GM23338 (cell line): Measurements from ENCODE around the gene EPS8L1. TPM values are rescaled to one million over a fixed set of nuclear protein-coding genes. Genes with fewer than 3 reads are reported as not detected.

Experiments
- ATAC-seq: fragments of 200-7000 bp; cut with Tn5 transposase; 3 replicates; pipeline ENCODE4 v1.9.1; 2020
- DNase-seq: peaks from one replicate; pipeline ENCODE4 v3.0.0-alpha.2; 2015; ENCODE audit warnings: low spot score
- H2AFZ ChIP-seq: fragments of 200-600 bp; sonication (generic); 2 replicates; pipeline ENCODE4 v1.8.0; 2016; ENCODE audit warnings: antibody characterized with exemption, mild to moderate bottlenecking, moderate library complexity
- H3F3A ChIP-seq: fragments of 200-600 bp; sonication (generic); replicated peaks from 2 replicates; pipeline ENCODE4 v1.8.0; 2017; ENCODE audit warnings: antibody characterized with exemption, mixed run types, low read depth
- H3K27ac ChIP-seq: fragments of 200-600 bp; sonication (generic); 2 replicates; pipeline ENCODE4 v1.6.1; 2016; ENCODE audit warnings: low read depth
- H3K27me3 ChIP-seq: fragments of 200-600 bp; sonication (generic); 2 replicates; pipeline ENCODE4 v1.8.0; 2016; ENCODE audit warnings: mild to moderate bottlenecking, mixed run types, moderate library complexity; ENCODE audit not compliant: insufficient read depth
- H3K36me3 ChIP-seq: fragments of 200-600 bp; sonication (generic); 2 replicates; pipeline ENCODE4 v1.8.0; 2016; ENCODE audit warnings: mild to moderate bottlenecking; ENCODE audit not compliant: insufficient read depth
- H3K4me1 ChIP-seq: fragments of 200-600 bp; sonication (generic); 2 replicates; pipeline ENCODE4 v1.8.0; 2016; ENCODE audit warnings: mild to moderate bottlenecking, moderate library complexity; ENCODE audit not compliant: insufficient read depth
- H3K4me2 ChIP-seq: fragments of 200-600 bp; sonication (generic); 2 replicates; pipeline ENCODE4 v1.7.1; 2017; ENCODE audit warnings: mixed run types
- H3K4me3 ChIP-seq: fragments of 200-600 bp; sonication (generic); 2 replicates; pipeline ENCODE4 v1.6.1; 2016; ENCODE audit warnings: mixed run types
- H3K79me2 ChIP-seq: fragments of 200-600 bp; sonication (generic); replicated peaks from 2 replicates; pipeline ENCODE4 v1.8.0; 2017; ENCODE audit warnings: mild to moderate bottlenecking; ENCODE audit not compliant: insufficient read depth
- H3K9me2 ChIP-seq: fragments of 200-600 bp; sonication (generic); 2 replicates; pipeline ENCODE4 v1.8.0; 2017; ENCODE audit not compliant: insufficient read depth
- H4K20me1 ChIP-seq: fragments of 200-600 bp; sonication (generic); replicated peaks from 2 replicates; pipeline ENCODE4 v1.8.0; 2017; ENCODE audit warnings: mild to moderate bottlenecking; ENCODE audit not compliant: insufficient read depth
- H3K27ac Mint-ChIP-seq: 2 replicates; pipeline ENCODE4 v1.8.0; 2020; ENCODE audit warnings: inconsistent platforms, mild to moderate bottlenecking, moderate library complexity, mixed read lengths
- H3K27me3 Mint-ChIP-seq: 3 replicates; pipeline ENCODE4 v1.8.0; 2022; ENCODE audit warnings: low read depth, mild to moderate bottlenecking, moderate library complexity, mixed read lengths, inconsistent platforms; ENCODE audit not compliant: insufficient read depth, poor library complexity
- H3K36me3 Mint-ChIP-seq: 3 replicates; pipeline ENCODE4 v1.8.0; 2021; ENCODE audit warnings: low read depth, mild to moderate bottlenecking, inconsistent platforms, moderate library complexity, mixed read lengths
- H3K4me1 Mint-ChIP-seq: 3 replicates; pipeline ENCODE4 v1.8.0; 2020; ENCODE audit warnings: mild to moderate bottlenecking, inconsistent platforms, mixed read lengths
- H3K4me3 Mint-ChIP-seq: 3 replicates; pipeline ENCODE4 v1.8.0; 2021; ENCODE audit warnings: moderate library complexity, mild to moderate bottlenecking, inconsistent platforms, mixed read lengths
- H3K9me3 Mint-ChIP-seq: 3 replicates; pipeline ENCODE4 v1.8.0; 2020; ENCODE audit warnings: moderate library complexity, mild to moderate bottlenecking, inconsistent platforms, mixed read lengths
- CREB1 ChIP-seq: fragments of 250-450 bp; sonication (Bioruptor Pico); IDR thresholded peaks from 2 replicates; pipeline ENCODE4 v1.5.0; 2020; ENCODE audit warnings: low read depth, mild to moderate bottlenecking, moderate library complexity
- STAT1 ChIP-seq: IDR thresholded peaks from one replicate; pipeline ENCODE4 v1.6.1; 2016; ENCODE audit warnings: antibody characterized with exemption; ENCODE audit not compliant: unreplicated experiment
- ZNF114 ChIP-seq: fragments of 250-450 bp; sonication (Bioruptor Pico); IDR thresholded peaks from 2 replicates; pipeline ENCODE4 v1.5.0; 2020; ENCODE audit warnings: mild to moderate bottlenecking, moderate library complexity
- ZNF462 ChIP-seq: fragments of 250-450 bp; sonication (Bioruptor Pico); IDR thresholded peaks from 2 replicates; pipeline ENCODE4 v1.5.0; 2020; ENCODE audit warnings: mild to moderate bottlenecking, moderate library complexity
- polyA plus RNA-seq: library from polyadenylated mRNA; unstranded; fragments of >200 nt; fragmentation: Nextera tagmentation; extraction: Ambion mirVana; gene quantifications from 2 replicates; pipeline ENCODE4 v1.2.1, GENCODE V29; 2016
- total RNA-seq: library from RNA; depleted of rRNA; stranded (reverse); fragments of >200 nt; shearing (Covaris generic); gene quantifications from 2 replicates; pipeline ENCODE4 v1.2.3, GENCODE V29; 2014

The EPS8L1 gene
- total and polyA plus RNA-seq, 2 experiments from 2014 or later = 47.5 to 51.2 TPM

DNA sequence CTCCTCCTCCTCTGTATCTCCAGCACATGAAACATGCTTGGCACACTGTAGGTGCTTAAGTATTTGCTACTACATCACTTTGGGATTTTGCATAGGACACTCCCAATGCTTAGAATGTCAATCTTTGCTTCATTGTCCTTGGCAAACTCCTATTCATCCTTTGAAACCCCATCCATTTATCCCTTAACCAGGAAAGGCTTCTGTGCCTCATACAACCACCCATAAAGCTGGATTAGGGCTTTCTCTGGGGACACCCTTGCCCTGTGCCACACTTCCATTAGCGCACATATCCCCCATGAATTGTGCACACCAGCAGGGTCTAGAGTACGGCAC, 5.8 kb upstream of the EPS8L1 start:
- no peaks in the 10 kb centered on the region; the same call in 2 of the 3 replicates for H3K36me3 Mint-ChIP-seq
- no peaks in the 10 kb centered on the region for H3K9me2 ChIP-seq
- H3F3A ChIP-seq = peaks cover 5% of the 10 kb centered on the region; the same call in 1 of the 2 replicates
- no peak overlapping the region; the same call in 1 of the 2 replicates for H2AFZ ChIP-seq
- no peaks in the 10 kb centered on the region; the same call in 1 of the 2 replicates for H3K4me1 ChIP-seq
- H3K27ac ChIP-seq = no peak overlapping the region
- H3K4me3 ChIP-seq = peak overlapping the region; percentile 70
- H3K4me1 Mint-ChIP-seq = peaks cover 32% of the 10 kb centered on the region
- no peaks in the 10 kb centered on the region for H3K36me3 ChIP-seq
- peaks cover 3% of the 10 kb centered on the region; the same call in 1 of the 3 replicates for H3K9me3 Mint-ChIP-seq
- no peaks in the 10 kb centered on the region for H3K79me2 ChIP-seq
- peaks cover 62% of the 10 kb centered on the region for H3K27me3 Mint-ChIP-seq
- no peak for ATAC-seq
- DNase-seq = no peak
- no peak for TF ChIP-seq ZNF114
- H3K27ac Mint-ChIP-seq = no peak overlapping the region
- peaks cover 91% of the 10 kb centered on the region for H3K27me3 ChIP-seq
- no peaks in the 10 kb centered on the region for H4K20me1 ChIP-seq
- H3K4me3 Mint-ChIP-seq = peak overlapping the region; percentile 81
- H3K4me2 ChIP-seq = peak overlapping the region; percentile 78

DNA sequence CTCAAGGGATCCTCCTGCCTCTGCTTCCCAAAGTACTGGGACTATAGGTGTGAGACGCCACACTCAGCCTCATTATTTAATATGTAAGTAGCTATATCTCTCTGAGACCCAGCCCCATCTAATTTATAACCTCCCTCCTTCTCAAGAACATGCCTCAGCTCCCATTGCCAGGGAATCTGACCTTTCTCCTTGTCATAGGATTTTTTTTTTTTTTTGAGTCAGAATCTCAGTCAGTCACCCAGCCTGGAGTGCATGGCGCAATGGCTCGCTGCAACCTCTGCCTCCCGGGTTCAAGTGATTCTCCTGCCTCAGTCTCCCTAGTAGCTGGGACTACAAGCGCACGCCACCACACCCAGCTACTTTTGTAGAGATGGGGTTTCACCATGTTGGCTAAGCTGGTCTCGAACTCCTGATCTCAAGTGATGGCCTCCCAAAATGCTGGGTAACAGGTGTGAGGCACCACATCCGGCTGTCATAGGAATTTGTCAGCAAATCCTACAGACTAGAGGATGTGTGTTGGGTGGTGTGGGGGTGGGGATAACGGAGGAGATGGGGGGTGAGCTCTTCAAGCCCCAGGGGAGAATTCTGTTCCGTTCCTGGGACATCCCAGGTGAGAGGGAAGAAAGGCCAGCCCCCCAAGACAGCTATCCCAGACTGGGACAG, 5.1 kb upstream of the EPS8L1 start:
- peaks cover 67% of the 10 kb centered on the region for H3K27me3 Mint-ChIP-seq
- no peaks in the 10 kb centered on the region; the same call in 2 of the 3 replicates for H3K36me3 Mint-ChIP-seq
- H3K4me1 ChIP-seq = peaks cover 7% of the 10 kb centered on the region; the same call in 1 of the 2 replicates
- H3K27ac ChIP-seq = no peak overlapping the region
- DNase-seq (no peak), ATAC-seq (no peak)
- peak overlapping the region; percentile 18; the same call in 1 of the 3 replicates for H3K4me3 Mint-ChIP-seq
- H3K4me2 ChIP-seq = no peak overlapping the region
- H3K9me2 ChIP-seq = no peaks in the 10 kb centered on the region
- peaks cover 38% of the 10 kb centered on the region for H3K4me1 Mint-ChIP-seq
- H3K79me2 ChIP-seq = no peaks in the 10 kb centered on the region
- no peak overlapping the region for H2AFZ ChIP-seq
- peaks cover 3% of the 10 kb centered on the region; the same call in 1 of the 3 replicates for H3K9me3 Mint-ChIP-seq
- peaks cover 9% of the 10 kb centered on the region; the same call in 1 of the 2 replicates for H3F3A ChIP-seq
- TF ChIP-seq ZNF462 (CRISPR knock-in tag) = no peak
- TF ChIP-seq STAT1 = no peak
- TF ChIP-seq CREB1 (CRISPR knock-in tag) = no peak
- no peaks in the 10 kb centered on the region for H3K36me3 ChIP-seq
- no peak overlapping the region for H3K4me3 ChIP-seq
- no peak overlapping the region for H3K27ac Mint-ChIP-seq
- H4K20me1 ChIP-seq = no peaks in the 10 kb centered on the region
- H3K27me3 ChIP-seq = peaks cover 88% of the 10 kb centered on the region
